Thymus (tissue), 11 donors: ENCODE results near the gene NHSL2. TPM values are rescaled to one million over a fixed set of nuclear protein-coding genes. Genes with fewer than 3 reads are reported as not detected.

Source experiments
- DNase-seq, 9 donors: peaks; one replicate each; pipeline ENCODE4 v3.0.0-alpha.2; 2013; ENCODE audit warnings: low spot score in 9 of 9, low read depth in 6 of 9, missing footprints in 1 of 9
- H3K27ac ChIP-seq, 2 donors: one replicate each; pipeline ENCODE4 v1.5.1; 2013; ENCODE audit warnings: control low read depth in 1 of 2, low read depth in 1 of 2, low read length in 1 of 2, mild to moderate bottlenecking in 1 of 2, moderate library complexity in 1 of 2
- H3K27me3 ChIP-seq, 2 donors: one replicate each; pipeline ENCODE4 v1.5.1; 2013; ENCODE audit warnings: low read length in 1 of 2; ENCODE audit not compliant: control insufficient read depth in 2 of 2, insufficient read depth in 1 of 2
- H3K36me3 ChIP-seq, 2 donors: one replicate each; pipeline ENCODE4 v1.5.1; 2013; ENCODE audit warnings: low read length in 1 of 2, mild to moderate bottlenecking in 1 of 2, moderate library complexity in 1 of 2; ENCODE audit not compliant: control insufficient read depth in 2 of 2, insufficient read depth in 2 of 2
- H3K4me1 ChIP-seq, 2 donors: one replicate each; pipeline ENCODE4 v1.5.1; 2013; ENCODE audit warnings: low read length in 2 of 2; ENCODE audit not compliant: control insufficient read depth in 2 of 2, insufficient read depth in 2 of 2
- H3K4me3 ChIP-seq, 2 donors: one replicate each; pipeline ENCODE4 v1.5.1; 2013; ENCODE audit warnings: low read length in 2 of 2, control low read depth in 1 of 2, mild to moderate bottlenecking in 1 of 2
- H3K9me3 ChIP-seq, 2 donors: one replicate each; pipeline ENCODE4 v1.5.1; 2013; ENCODE audit warnings: low read length in 1 of 2, mild to moderate bottlenecking in 1 of 2; ENCODE audit not compliant: control insufficient read depth in 2 of 2, insufficient read depth in 1 of 2
- WGBS: extraction: QIAGEN DNeasy Blood & Tissue Kit; methylation state at CpG from one replicate; pipeline ENCODE4 v1.1.7; 2013; 5-methylcytosine and 5-hydroxymethylcytosine counted together
- polyA plus RNA-seq: library from polyadenylated mRNA; stranded (reverse); fragments of 200-250 nt; gene quantifications from one replicate; pipeline ENCODE4 v1.2.3, GENCODE V29; 2013
- total RNA-seq: library from RNA; stranded (reverse); fragments of 120-200 nt; gene quantifications from one replicate; pipeline ENCODE4 v1.2.4, GENCODE V29; 2013
- donor health status: healthy.

Gene NHSL2
- total and polyA plus RNA-seq, 2 donors, result 0.80 TPM

GRCh38 chrX:72105436-72105835 is 194.8 kb downstream of the NHSL2 start:
- Histone ChIP-seq H3K27ac (no peak overlapping the region), H3K4me1 (peaks cover 0 to 23% of the 10 kb centered on the region in 2 donors), H3K9me3 (no peaks in the 10 kb centered on the region), H3K4me3 (no peak overlapping the region), H3K36me3 (no peaks in the 10 kb centered on the region), H3K27me3 (peaks cover 0 to 33% of the 10 kb centered on the region in 2 donors)
- WGBS, result 19% methylated on average over 6 of the region's 6 CpGs
- peak in 1 of 9 donors; percentile 38 for DNase-seq

GRCh38 chrX:72107320-72107719 is 196.7 kb downstream of the NHSL2 start:
- Histone ChIP-seq H3K4me3 (no peak overlapping the region), H3K36me3 (no peaks in the 10 kb centered on the region), H3K27me3 (peaks cover 0 to 25% of the 10 kb centered on the region in 2 donors), H3K27ac (no peak overlapping the region), H3K4me1 (peaks cover 0 to 5% of the 10 kb centered on the region in 2 donors), H3K9me3 (no peaks in the 10 kb centered on the region)
- 89% methylated on average over 6 of the region's 6 CpGs for WGBS
- DNase-seq, result no peak

GRCh38 chrX:72107841-72108595 is 197.4 kb downstream of the NHSL2 start:
- Histone ChIP-seq H3K4me3 (no peak overlapping the region), H3K9me3 (no peaks in the 10 kb centered on the region), H3K36me3 (no peaks in the 10 kb centered on the region), H3K27ac (no peak overlapping the region), H3K4me1 (peaks cover 0 to 5% of the 10 kb centered on the region in 2 donors), H3K27me3 (peaks cover 0 to 20% of the 10 kb centered on the region in 2 donors)
- 95% methylated on average over 12 of the region's 12 CpGs for WGBS
- DNase-seq, result no peak

- peaks cover 0 to 5% of the 10 kb centered on the region in 2 donors for H3K4me1 ChIP-seq
- H3K4me3 ChIP-seq, result no peak overlapping the region
- no peak for DNase-seq
- peaks cover 0 to 14% of the 10 kb centered on the region in 2 donors for H3K27me3 ChIP-seq
- H3K36me3 ChIP-seq, result no peaks in the 10 kb centered on the region
- no peaks in the 10 kb centered on the region for H3K9me3 ChIP-seq
- H3K27ac ChIP-seq, result no peak overlapping the region
- 97% methylated on average over 10 of the region's 10 CpGs for WGBS
Measured at GRCh38 chrX:72108666-72109065, 198.0 kb downstream of the NHSL2 start.

GRCh38 chrX:72110051-72110875 is 199.6 kb downstream of the NHSL2 start:
- no peak for DNase-seq
- peaks cover 0 to 3% of the 10 kb centered on the region in 2 donors for H3K4me1 ChIP-seq
- H3K27ac ChIP-seq, result no peak overlapping the region
- H3K36me3 ChIP-seq, result no peaks in the 10 kb centered on the region
- WGBS, result 69% methylated on average over 13 of the region's 13 CpGs
- H3K4me3 ChIP-seq, result no peak overlapping the region
- no peaks in the 10 kb centered on the region for H3K9me3 ChIP-seq
- H3K27me3 ChIP-seq, result peaks cover 0 to 11% of the 10 kb centered on the region in 2 donors

GRCh38 chrX:72110876-72111708 is 200.4 kb downstream of the NHSL2 start:
- H3K4me1 ChIP-seq, result no peaks in the 10 kb centered on the region
- H3K27ac ChIP-seq, result no peak overlapping the region
- no peak for DNase-seq
- H3K36me3 ChIP-seq, result no peaks in the 10 kb centered on the region
- no peak overlapping the region for H3K4me3 ChIP-seq
- H3K27me3 ChIP-seq, result peaks cover 0 to 11% of the 10 kb centered on the region in 2 donors
- H3K9me3 ChIP-seq, result no peaks in the 10 kb centered on the region
- 85% methylated on average over 11 of the region's 11 CpGs for WGBS

- Histone ChIP-seq H3K4me3 (no peak overlapping the region), H3K27ac (no peak overlapping the region), H3K27me3 (peaks cover 0 to 6% of the 10 kb centered on the region in 2 donors), H3K4me1 (no peaks in the 10 kb centered on the region), H3K36me3 (no peaks in the 10 kb centered on the region), H3K9me3 (no peaks in the 10 kb centered on the region)
- no peak for DNase-seq
- WGBS, result 91% methylated on average over 6 of the region's 6 CpGs
Measured at GRCh38 chrX:72113461-72113860, 202.8 kb downstream of the NHSL2 start.

- Histone ChIP-seq H3K27me3 (peaks cover 0 to 3% of the 10 kb centered on the region in 2 donors), H3K4me3 (no peak overlapping the region), H3K36me3 (no peaks in the 10 kb centered on the region), H3K4me1 (no peaks in the 10 kb centered on the region), H3K27ac (no peak overlapping the region), H3K9me3 (no peaks in the 10 kb centered on the region)
- 79% methylated on average over 6 of the region's 6 CpGs for WGBS
- DNase-seq, result no peak
Measured at GRCh38 chrX:72114306-72114705, 203.7 kb downstream of the NHSL2 start.
